NCI-H748 (cell line): ENCODE data around the gene PNPLA7.
A peak's percentile ranks its signal among the peaks of the same experiment; 100 is the strongest.
"Not testable (repeated sequence)": the region's sequence is repeated elsewhere in the genome, so short reads cannot be mapped to it uniquely, and the experiment has no call there.

Source experiments
- DNase-seq: peaks from one replicate; lab custom pipeline; 2025; ENCODE audit not compliant: unreplicated experiment; lab: John Stamatoyannopoulos, UW

Gene PNPLA7

GRCh38 chr9:137516144-137516917 is 33.9 kb downstream of the PNPLA7 start:
- DNase-seq: no peak

GRCh38 chr9:137515338-137515724 is 34.9 kb downstream of the PNPLA7 start:
- DNase-seq: no peak

- no peak for DNase-seq
These were observed 35.4 kb downstream of the PNPLA7 start for GRCh38 chr9:137514691-137515337.

GRCh38 chr9:137513801-137514570 is 36.2 kb downstream of the PNPLA7 start:
- DNase-seq: not testable (repeated sequence)

- DNase-seq: not testable (repeated sequence)
These were observed 37.1 kb downstream of the PNPLA7 start for GRCh38 chr9:137513136-137513535.

GRCh38 chr9:137511758-137512463 is 38.3 kb downstream of the PNPLA7 start:
- no peak for DNase-seq

- DNase-seq: not testable (repeated sequence)
These were observed 39.1 kb downstream of the PNPLA7 start for GRCh38 chr9:137511126-137511525.

- no peak for DNase-seq
These were observed 41.0 kb downstream of the PNPLA7 start for GRCh38 chr9:137509198-137509597.

- DNase-seq: no peak
These were observed 43.5 kb downstream of the PNPLA7 start for GRCh38 chr9:137506702-137507171.

- DNase-seq: no peak
These were observed 43.9 kb downstream of the PNPLA7 start for GRCh38 chr9:137506274-137506673.

- peak; percentile 36 for DNase-seq
These were observed 44.6 kb downstream of the PNPLA7 start for GRCh38 chr9:137505421-137506140.

- DNase-seq: peak; percentile 28
These were observed 45.8 kb downstream of the PNPLA7 start for GRCh38 chr9:137504432-137504777.

GRCh38 chr9:137502008-137502911 is 47.9 kb downstream of the PNPLA7 start:
- peak; percentile 56 for DNase-seq

GRCh38 chr9:137501457-137501856 is 48.7 kb downstream of the PNPLA7 start:
- no peak for DNase-seq

- DNase-seq: no peak
These were observed 49.4 kb downstream of the PNPLA7 start for GRCh38 chr9:137500666-137501397.

GRCh38 chr9:137499858-137500661 is 50.1 kb downstream of the PNPLA7 start:
- DNase-seq: no peak

GRCh38 chr9:137499416-137499815 is 50.8 kb downstream of the PNPLA7 start:
- DNase-seq: no peak

GRCh38 chr9:137498720-137499150 is 51.5 kb downstream of the PNPLA7 start:
- no peak for DNase-seq
